PC-9 (cell line): Measurements from ENCODE around the gene TMEM117. TPM values are rescaled to one million over a fixed set of nuclear protein-coding genes. Genes with fewer than 3 reads are reported as not detected.

ENCODE experiments used
- BruUV-seq: library from RNA; stranded (reverse); fragments of 400-500 nt; replicated peaks from 2 replicates; lab custom pipeline; 2021; lab: Mats Ljungman, UMichigan
- CTCF ChIA-PET: fragments of 300-600 bp; sonication (Branson Sonifier 250); formaldehyde crosslinking; loops from one replicate; lab custom pipeline; 2022; ENCODE audit warnings: antibody characterized with exemption; lab: Charles Lee
- POLR2A ChIA-PET: fragments of 300-600 bp; sonication (Branson Sonifier 250); formaldehyde crosslinking; loops from one replicate; lab custom pipeline; 2022; ENCODE audit warnings: antibody characterized with exemption; ENCODE audit not compliant: unreplicated experiment; lab: Charles Lee
- DNase-seq, 2 experiments: peaks; one replicate each; pipeline versions ENCODE4 v3.0.0 to v3.0.0-alpha.2; 2015 to 2022; ENCODE audit warnings: mixed read lengths in 1 of 2
- H2AFZ ChIP-seq: fragments of 200-600 bp; sonication (generic); 2 replicates; pipeline ENCODE4 v1.8.1; 2017; ENCODE audit warnings: antibody characterized with exemption
- H3F3A ChIP-seq: fragments of 200-600 bp; sonication (generic); 2 replicates; pipeline ENCODE4 v1.8.1; 2017; ENCODE audit warnings: antibody characterized with exemption, mild to moderate bottlenecking, low read depth; ENCODE audit not compliant: insufficient read depth
- H3K27ac ChIP-seq: fragments of 200-600 bp; sonication (generic); 2 replicates; pipeline ENCODE4 v1.6.1; 2016; ENCODE audit warnings: mixed run types
- H3K27me3 ChIP-seq: fragments of 200-600 bp; sonication (generic); 2 replicates; pipeline ENCODE4 v1.6.1; 2016; ENCODE audit warnings: low read depth, mixed run types; ENCODE audit not compliant: insufficient read depth
- H3K36me3 ChIP-seq: fragments of 200-600 bp; sonication (generic); 2 replicates; pipeline ENCODE4 v1.6.1; 2016; ENCODE audit warnings: low read depth, mixed run types
- H3K4me1 ChIP-seq: fragments of 200-600 bp; sonication (generic); replicated peaks from 2 replicates; pipeline ENCODE4 v1.6.1; 2016; ENCODE audit warnings: mixed run types; ENCODE audit not compliant: insufficient read depth
- H3K4me2 ChIP-seq: fragments of 200-600 bp; sonication (generic); 2 replicates; pipeline ENCODE4 v1.6.1; 2017; ENCODE audit warnings: mixed run types
- H3K4me3 ChIP-seq: fragments of 200-600 bp; sonication (generic); 2 replicates; pipeline ENCODE4 v1.6.1; 2016; ENCODE audit warnings: mixed run types
- H3K79me2 ChIP-seq: fragments of 200-600 bp; sonication (generic); 2 replicates; pipeline ENCODE4 v1.6.1; 2017; ENCODE audit warnings: low read depth, mixed run types
- H3K9me2 ChIP-seq: fragments of 200-600 bp; sonication (generic); 2 replicates; pipeline ENCODE4 v1.8.1; 2017; ENCODE audit warnings: mild to moderate bottlenecking; ENCODE audit not compliant: insufficient read depth
- H3K9me3 ChIP-seq: fragments of 200-600 bp; sonication (generic); 2 replicates; pipeline ENCODE4 v1.8.1; 2016; ENCODE audit warnings: low read depth; ENCODE audit not compliant: insufficient read depth
- H4K20me1 ChIP-seq: fragments of 200-600 bp; sonication (generic); 2 replicates; pipeline ENCODE4 v1.8.1; 2017; ENCODE audit not compliant: insufficient read depth
- CTCF ChIP-seq: fragments of 200-600 bp; sonication (generic); conservative IDR thresholded peaks from 2 replicates; pipeline ENCODE4 v1.6.1; 2017; ENCODE audit warnings: mixed run types, antibody characterized with exemption, mild to moderate bottlenecking, moderate library complexity
- EZH2 ChIP-seq: fragments of 200-600 bp; sonication (generic); IDR thresholded peaks from 2 replicates; pipeline ENCODE4 v1.8.0; 2017; ENCODE audit warnings: antibody characterized with exemption, low read depth
- intact Hi-C: fragments of 100-400 bp; cut with micrococcal nuclease; formaldehyde crosslinking; loops from one replicate; pipeline ENCODE4 v1.10.0; 2022; ENCODE audit not compliant: unreplicated experiment
- total RNA-seq: library from RNA; stranded (reverse); gene quantifications from 2 replicates; pipeline ENCODE4 v1.2.3, GENCODE V29; 2021

Gene TMEM117
- total RNA-seq, 1 experiment from 2014 or later = 2.0 TPM

GRCh38 chr12:43945983-43946382 is 110.1 kb downstream of the TMEM117 start:
- no peak overlapping the region for H3K4me2 ChIP-seq
- no peak overlapping the region for H3K27ac ChIP-seq
- no peak overlapping the region for H3K4me3 ChIP-seq
- H2AFZ ChIP-seq = no peak overlapping the region
- POLR2A ChIA-PET = no interaction called here
- no peaks in the 10 kb centered on the region for H3K4me1 ChIP-seq
- H3K9me2 ChIP-seq = no peaks in the 10 kb centered on the region; the same call in 1 of the 2 replicates
- no peaks in the 10 kb centered on the region for H3K79me2 ChIP-seq
- no peaks in the 10 kb centered on the region for H4K20me1 ChIP-seq
- no peaks in the 10 kb centered on the region for H3K36me3 ChIP-seq
- CTCF ChIA-PET = no interaction called here
- no peaks in the 10 kb centered on the region for H3K9me3 ChIP-seq
- no TSS peak for BruUV-seq
- intact Hi-C loops = no loop called here
- H3F3A ChIP-seq = no peaks in the 10 kb centered on the region
- DNase-seq = no peak
- TF ChIP-seq EZH2 = no peak
- TF ChIP-seq CTCF = no peak
- H3K27me3 ChIP-seq = no peaks in the 10 kb centered on the region

GRCh38 chr12:43951286-43951685 is 115.4 kb downstream of the TMEM117 start:
- intact Hi-C loops = no loop called here
- no peak overlapping the region for H3K4me3 ChIP-seq
- no peak overlapping the region for H3K27ac ChIP-seq
- ChIA-PET POLR2A (no interaction called here), CTCF (no interaction called here)
- H2AFZ ChIP-seq = no peak overlapping the region
- no peaks in the 10 kb centered on the region for H3K27me3 ChIP-seq
- no peaks in the 10 kb centered on the region for H3K4me1 ChIP-seq
- H3K79me2 ChIP-seq = no peaks in the 10 kb centered on the region
- no peaks in the 10 kb centered on the region; the same call in 1 of the 2 replicates for H3K9me2 ChIP-seq
- BruUV-seq = no TSS peak
- no peaks in the 10 kb centered on the region for H3K36me3 ChIP-seq
- TF ChIP-seq CTCF (no peak), EZH2 (no peak)
- H4K20me1 ChIP-seq = no peaks in the 10 kb centered on the region
- no peaks in the 10 kb centered on the region for H3F3A ChIP-seq
- no peak for DNase-seq
- no peak overlapping the region for H3K4me2 ChIP-seq
- no peaks in the 10 kb centered on the region for H3K9me3 ChIP-seq

- Histone ChIP-seq H3K9me3 (no peaks in the 10 kb centered on the region), H3K4me3 (no peak overlapping the region), H3K36me3 (no peaks in the 10 kb centered on the region), H3K79me2 (no peaks in the 10 kb centered on the region), H3K27me3 (no peaks in the 10 kb centered on the region), H3K27ac (no peak overlapping the region), H3K9me2 (no peaks in the 10 kb centered on the region), H3K4me1 (no peaks in the 10 kb centered on the region), H4K20me1 (no peaks in the 10 kb centered on the region), H2AFZ (no peak overlapping the region), H3K4me2 (no peak overlapping the region), H3F3A (no peaks in the 10 kb centered on the region)
- BruUV-seq = no TSS peak
- intact Hi-C loops = loop anchor here (1.0 to 5.0 kb wide), 2 partner anchors 509 to 973 kb away; no protein-coding TSS in a partner anchor
- ChIA-PET POLR2A (no interaction called here), CTCF (no interaction called here)
- peak in 1 of 2 experiments; percentile 10 for DNase-seq
- TF ChIP-seq CTCF (peak; percentile 70), EZH2 (no peak)
Observed at GRCh38 chr12:43957732-43958372, 122.0 kb downstream of the TMEM117 start.
